GM21619 (cell line): ENCODE data around the gene MTG1.
"Not testable (repeated sequence)": the region's sequence is repeated elsewhere in the genome, so short reads cannot be mapped to it uniquely, and the experiment has no call there.

Experiments
- ATAC-seq: cut with Tn5 transposase; IDR thresholded peaks from one replicate; pipeline ENCODE4 v1.9.1; 2021; ENCODE audit not compliant: unreplicated experiment

Gene MTG1

GRCh38 chr10:133422223-133422806 lies 28.4 kb downstream of the MTG1 start:
- no peak for ATAC-seq

GRCh38 chr10:133422807-133423771 lies 29.1 kb downstream of the MTG1 start:
- ATAC-seq: no peak

- ATAC-seq: not testable (repeated sequence)
Measured at GRCh38 chr10:133424102-133424501, 30.1 kb downstream of the MTG1 start.

GRCh38 chr10:133424601-133425000 lies 30.6 kb downstream of the MTG1 start, which contains the start of gene SPRN:
Gene SPRN, minus strand, starts transcription at chr10:133424625. Its CDS starts 944 bp downstream, at chr10:133423681.
- not testable (repeated sequence) for ATAC-seq

- not testable (repeated sequence) for ATAC-seq
Measured at GRCh38 chr10:133429571-133429970, 35.6 kb downstream of the MTG1 start.

GRCh38 chr10:133431888-133432613 lies 38.1 kb downstream of the MTG1 start:
- ATAC-seq: not testable (repeated sequence)

- ATAC-seq: not testable (repeated sequence)
Measured at GRCh38 chr10:133432789-133433188, 38.8 kb downstream of the MTG1 start.

- no peak for ATAC-seq
Measured at GRCh38 chr10:133438711-133439273, 44.8 kb downstream of the MTG1 start.

GRCh38 chr10:133439517-133440461 lies 45.8 kb downstream of the MTG1 start:
- ATAC-seq: no peak

- no peak for ATAC-seq
Measured at GRCh38 chr10:133440633-133441285, 46.8 kb downstream of the MTG1 start.

GRCh38 chr10:133441356-133441755 lies 47.4 kb downstream of the MTG1 start:
- ATAC-seq: not testable (repeated sequence)

- no peak for ATAC-seq
Measured at GRCh38 chr10:133441780-133442179, 47.8 kb downstream of the MTG1 start.

GRCh38 chr10:133442191-133442966 lies 48.4 kb downstream of the MTG1 start:
- ATAC-seq: no peak

- no peak for ATAC-seq
Measured at GRCh38 chr10:133442967-133443924, 49.3 kb downstream of the MTG1 start.

GRCh38 chr10:133444342-133445267 lies 50.6 kb downstream of the MTG1 start:
- ATAC-seq: no peak

GRCh38 chr10:133445268-133445732 lies 51.3 kb downstream of the MTG1 start:
- no peak for ATAC-seq
